Endothelial cell of umbilical vein (primary cell): ENCODE results near the gene SPPL3. TPM values are rescaled to one million over a fixed set of nuclear protein-coding genes. Genes with fewer than 3 reads are reported as not detected.

ENCODE experiments used
- BruUV-seq: library from RNA; stranded (reverse); fragments of 400-500 nt; replicated peaks from 2 replicates; lab custom pipeline; 2021; lab: Mats Ljungman, UMichigan
- CTCF ChIA-PET: fragments of 300-600, 350-600 bp; sonication (Branson Sonifier 250); formaldehyde crosslinking; loops from one replicate; lab custom pipeline; 2021; ENCODE audit warnings: antibody characterized with exemption, inconsistent platforms; lab: Charles Lee
- POLR2A ChIA-PET: fragments of 300-600, 350-600 bp; sonication (Branson Sonifier 250); formaldehyde crosslinking; loops from one replicate; lab custom pipeline; 2021; ENCODE audit warnings: antibody characterized with exemption, inconsistent platforms; lab: Charles Lee
- DNase-seq: peaks from one replicate; pipeline ENCODE4 v3.0.0-alpha.2; 2011; ENCODE audit warnings: low read depth, low spot score
- FAIRE-seq: peaks from 2 replicates; lab custom pipeline; 2011; peaks lifted over from hg19 to GRCh38; lab: Jason Lieb, UNC
- H2AFZ ChIP-seq: 2 replicates; pipeline ENCODE4 v1.6.0; 2012; ENCODE audit warnings: low read depth, low read length, control low read depth, inconsistent platforms
- H3K27ac ChIP-seq: 2 replicates; pipeline ENCODE4 v1.5.1; 2011; ENCODE audit warnings: low read depth, mild to moderate bottlenecking, control low read depth, low read length, moderate library complexity; ENCODE audit not compliant: insufficient read depth
- H3K27me3 ChIP-seq, 2 experiments: 2 replicates each; pipeline versions ENCODE4 v1.6.0 to v1.6.1; 2011; ENCODE audit warnings: low read length in 2 of 2, mixed read lengths in 1 of 2; ENCODE audit not compliant: control insufficient read depth in 2 of 2, insufficient read depth in 2 of 2
- H3K36me3 ChIP-seq, 2 experiments: 2 replicates in 1 of 2; 3 replicates in 1 of 2; pipeline ENCODE4 v1.5.1; 2011; ENCODE audit warnings: low read length in 2 of 2, mild to moderate bottlenecking in 1 of 2, moderate library complexity in 1 of 2; ENCODE audit not compliant: control insufficient read depth in 2 of 2, insufficient read depth in 2 of 2; ENCODE audit errors: extremely low read depth in 1 of 2
- H3K4me1 ChIP-seq: 3 replicates; pipeline ENCODE4 v1.5.1; 2011; ENCODE audit warnings: mild to moderate bottlenecking, low read length; ENCODE audit not compliant: control insufficient read depth, insufficient read depth; ENCODE audit errors: extremely low read depth
- H3K4me2 ChIP-seq: 2 replicates; pipeline ENCODE4 v1.6.1; 2011; ENCODE audit warnings: low read length, control low read depth, mixed read lengths; ENCODE audit not compliant: insufficient read depth
- H3K4me3 ChIP-seq, 3 experiments: fragments of 200-600 bp in 1 of 3; sonication (generic), shearing (Covaris generic) in 1 of 3; replicated peaks in 1 of 3; 2 replicates each; pipeline ENCODE4 v1.5.1; 2011 to 2016; ENCODE audit warnings: control low read depth in 3 of 3, low read length in 3 of 3, mild to moderate bottlenecking in 2 of 3, inconsistent platforms in 1 of 3, low read depth in 1 of 3, moderate library complexity in 1 of 3; ENCODE audit not compliant: insufficient read depth in 1 of 3
- H3K79me2 ChIP-seq: 2 replicates; pipeline ENCODE4 v1.6.0; 2012; ENCODE audit warnings: low read length, inconsistent platforms; ENCODE audit not compliant: control insufficient read depth, insufficient read depth
- H3K9ac ChIP-seq: replicated peaks from 2 replicates; pipeline ENCODE3; 2011; ENCODE audit warnings: low read length, control low read depth; ENCODE audit not compliant: insufficient read depth; ENCODE audit errors: extremely low read depth
- H3K9me1 ChIP-seq: replicated peaks from 3 replicates; pipeline ENCODE4 v1.6.0; 2011; ENCODE audit warnings: mild to moderate bottlenecking, low read length; ENCODE audit not compliant: control insufficient read depth, insufficient read depth; ENCODE audit errors: extremely low read depth
- H3K9me3 ChIP-seq: replicated peaks from 2 replicates; pipeline ENCODE4 v1.5.1; 2012; ENCODE audit warnings: low read length, inconsistent platforms; ENCODE audit not compliant: control insufficient read depth, insufficient read depth
- H4K20me1 ChIP-seq: replicated peaks from 2 replicates; pipeline ENCODE3; 2011; ENCODE audit warnings: mild to moderate bottlenecking, low read length; ENCODE audit not compliant: control insufficient read depth, insufficient read depth; ENCODE audit errors: extremely low read depth
- EZH2 ChIP-seq: IDR thresholded peaks from 2 replicates; pipeline ENCODE4 v1.6.1; 2012; ENCODE audit warnings: borderline replicate concordance, low read depth, mild to moderate bottlenecking, moderate library complexity, low read length, inconsistent platforms; ENCODE audit not compliant: severe bottlenecking
- FOS ChIP-seq: IDR thresholded peaks from 2 replicates; pipeline ENCODE4 v1.6.1; 2011; ENCODE audit warnings: mild to moderate bottlenecking, low read length, moderate library complexity, borderline replicate concordance; ENCODE audit not compliant: insufficient read depth
- GATA2 ChIP-seq: IDR thresholded peaks from 2 replicates; pipeline ENCODE4 v1.7.0; 2011; ENCODE audit warnings: low read depth, mild to moderate bottlenecking, moderate library complexity, mixed read lengths, low read length; ENCODE audit not compliant: insufficient read length, insufficient read depth
- JUN ChIP-seq: IDR thresholded peaks from 2 replicates; pipeline ENCODE4 v1.6.1; 2011; ENCODE audit warnings: borderline replicate concordance, low read depth; ENCODE audit not compliant: insufficient read length, insufficient read depth
- MYC ChIP-seq: IDR thresholded peaks from one replicate; pipeline ENCODE4 v1.6.1; 2011; ENCODE audit warnings: mild to moderate bottlenecking, low read depth, low read length
- POLR2A ChIP-seq: IDR thresholded peaks from 2 replicates; pipeline ENCODE4 v1.6.1; 2012; ENCODE audit warnings: low read depth, mild to moderate bottlenecking, control low read depth, low read length
- POLR2AphosphoS5 ChIP-seq: IDR thresholded peaks from 2 replicates; pipeline ENCODE4 v1.6.1; 2012; ENCODE audit warnings: low read depth, mild to moderate bottlenecking, control low read depth, low read length, moderate library complexity; ENCODE audit not compliant: insufficient read depth
- dilution Hi-C: fragments of 300-500 bp; cut with MboI; formaldehyde crosslinking; loops from one replicate; pipeline ENCODE4 v1.15.0; 2019; ENCODE audit warnings: low sequenced_read_pairs; ENCODE audit not compliant: extremely low pct_ligation_motif_present
- intact Hi-C: fragments of 100-400 bp; cut with micrococcal nuclease; formaldehyde crosslinking; loops from one replicate; pipeline ENCODE4 v1.10.0; 2022
- polyA plus RNA-seq, 4 experiments: library from polyadenylated mRNA; depleted of rRNA in 3 of 4; stranded (reverse) in 3 of 4; unstranded in 1 of 4; fragments of >200 nt; gene quantifications; 2 replicates each; pipeline versions ENCODE4 v1.2.1 to v1.2.3, GENCODE V29; 2011 to 2012; ENCODE audit warnings: missing spikeins in 1 of 4
- total RNA-seq: library from RNA; stranded (reverse); gene quantifications from 2 replicates; pipeline ENCODE4 v1.2.3, GENCODE V29; 2021
- TF ChIP-seq, protein P1 (sequence below), 2 donors: IDR thresholded peaks; 1 replicate in 1 of 2; 2 replicates in 1 of 2; pipeline ENCODE4 v1.5.1; 2011; ENCODE audit warnings: low read length in 2 of 2, mild to moderate bottlenecking in 2 of 2, moderate library complexity in 2 of 2, control low read depth in 1 of 2, inconsistent platforms in 1 of 2, low read depth in 1 of 2; ENCODE audit not compliant: insufficient read depth in 1 of 2; ENCODE audit errors: extremely low read depth in 1 of 2
- TF ChIP-seq, protein P2 (sequence below): IDR thresholded peaks from 2 replicates; pipeline ENCODE4 v1.6.1; 2011; ENCODE audit not compliant: insufficient read depth, insufficient read length

SPPL3 gene
- total and polyA plus RNA-seq, 2 donors (not counting 3 experiments of a cell fraction or from before 2014, with no cell fraction given): 30.6 to 53.0 TPM

DNA sequence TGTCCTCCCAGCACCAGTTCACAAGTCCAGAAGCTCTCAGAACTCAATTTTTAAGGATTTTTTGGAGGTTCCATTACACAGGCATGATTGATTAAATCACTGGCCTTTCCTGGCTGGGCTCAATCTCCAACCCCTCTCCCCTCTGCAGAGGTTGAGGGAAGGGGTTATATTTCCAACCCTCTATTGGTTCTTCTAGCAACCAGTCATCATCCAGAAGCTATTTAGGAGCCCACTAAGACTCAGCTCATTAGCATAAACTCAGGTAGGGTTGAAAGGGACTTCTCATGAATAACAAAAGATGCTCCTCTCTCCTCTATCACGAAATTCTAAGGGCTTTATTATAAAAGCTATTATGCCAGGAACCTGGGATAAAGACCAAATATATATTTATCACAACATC is 41.5 kb downstream of the SPPL3 start:
- no TSS peak for BruUV-seq
- no peak overlapping the region for H3K4me3 ChIP-seq
- dilution Hi-C loops (no loop called here), intact Hi-C loops (no loop called here)
- peaks cover 3% of the 10 kb centered on the region for H3K4me1 ChIP-seq
- no peaks in the 10 kb centered on the region for H3K9me3 ChIP-seq
- TF ChIP-seq, protein P1, sequence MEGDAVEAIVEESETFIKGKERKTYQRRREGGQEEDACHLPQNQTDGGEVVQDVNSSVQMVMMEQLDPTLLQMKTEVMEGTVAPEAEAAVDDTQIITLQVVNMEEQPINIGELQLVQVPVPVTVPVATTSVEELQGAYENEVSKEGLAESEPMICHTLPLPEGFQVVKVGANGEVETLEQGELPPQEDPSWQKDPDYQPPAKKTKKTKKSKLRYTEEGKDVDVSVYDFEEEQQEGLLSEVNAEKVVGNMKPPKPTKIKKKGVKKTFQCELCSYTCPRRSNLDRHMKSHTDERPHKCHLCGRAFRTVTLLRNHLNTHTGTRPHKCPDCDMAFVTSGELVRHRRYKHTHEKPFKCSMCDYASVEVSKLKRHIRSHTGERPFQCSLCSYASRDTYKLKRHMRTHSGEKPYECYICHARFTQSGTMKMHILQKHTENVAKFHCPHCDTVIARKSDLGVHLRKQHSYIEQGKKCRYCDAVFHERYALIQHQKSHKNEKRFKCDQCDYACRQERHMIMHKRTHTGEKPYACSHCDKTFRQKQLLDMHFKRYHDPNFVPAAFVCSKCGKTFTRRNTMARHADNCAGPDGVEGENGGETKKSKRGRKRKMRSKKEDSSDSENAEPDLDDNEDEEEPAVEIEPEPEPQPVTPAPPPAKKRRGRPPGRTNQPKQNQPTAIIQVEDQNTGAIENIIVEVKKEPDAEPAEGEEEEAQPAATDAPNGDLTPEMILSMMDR (IDR thresholded peaks at IDR 0.05; ENCODE audit: extremely low read depth in 1 of 2, insufficient read depth in 1 of 2, low read depth in 1 of 2, low read length in 2 of 2): no peak
- TF ChIP-seq GATA2: no peak
- no peak for TF ChIP-seq POLR2AphosphoS5
- no peak for TF ChIP-seq POLR2A
- TF ChIP-seq, protein P2, sequence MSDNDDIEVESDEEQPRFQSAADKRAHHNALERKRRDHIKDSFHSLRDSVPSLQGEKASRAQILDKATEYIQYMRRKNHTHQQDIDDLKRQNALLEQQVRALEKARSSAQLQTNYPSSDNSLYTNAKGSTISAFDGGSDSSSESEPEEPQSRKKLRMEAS: no peak
- TF ChIP-seq MYC: no peak
- no peak for TF ChIP-seq FOS
- no peak for TF ChIP-seq EZH2
- TF ChIP-seq JUN: no peak
- CTCF ChIA-PET: interaction anchor here (1.4 kb wide), 1 partner anchor 10 kb away, joined by 4 read pairs; no protein-coding TSS in a partner anchor
- peaks cover 5% of the 10 kb centered on the region for H4K20me1 ChIP-seq
- no peaks in the 10 kb centered on the region for H3K36me3 ChIP-seq
- FAIRE-seq: no peak
- POLR2A ChIA-PET: no interaction called here
- no peak overlapping the region for H3K27ac ChIP-seq
- no peak overlapping the region for H2AFZ ChIP-seq
- no peak for DNase-seq
- H3K4me2 ChIP-seq: no peak overlapping the region
- no peaks in the 10 kb centered on the region for H3K27me3 ChIP-seq
- H3K79me2 ChIP-seq: peaks cover 10% of the 10 kb centered on the region
- H3K9ac ChIP-seq: no peak overlapping the region
- H3K9me1 ChIP-seq: no peaks in the 10 kb centered on the region
